Uterus (tissue), 4 donors: ENCODE results near the gene RPS25. TPM values are rescaled to one million over a fixed set of nuclear protein-coding genes. Genes with fewer than 3 reads are reported as not detected.

ENCODE experiments used
- DNase-seq, 2 donors: peaks; one replicate each; pipeline ENCODE4 v3.0.0-alpha.2; 2019 to 2020
- H3K27ac ChIP-seq, 2 donors: fragments of 200-600 bp; sonication (generic); 1 replicate in 1 of 2; 2 replicates in 1 of 2; pipeline ENCODE4 v1.5.1; 2016 to 2018
- H3K27me3 ChIP-seq, 2 donors: fragments of 200-600 bp; sonication (generic); one replicate each; pipeline ENCODE4 v1.5.1; 2018 to 2019; ENCODE audit warnings: control low read depth in 1 of 2
- H3K36me3 ChIP-seq, 2 donors: fragments of 200-600 bp; sonication (generic); one replicate each; pipeline ENCODE4 v1.5.1; 2019; ENCODE audit warnings: control low read depth in 1 of 2
- H3K4me1 ChIP-seq, 2 donors: fragments of 200-600 bp; sonication (generic); one replicate each; pipeline ENCODE4 v1.5.1; 2018 to 2019; ENCODE audit warnings: control low read depth in 1 of 2
- H3K4me3 ChIP-seq, 2 donors: fragments of 200-600 bp; sonication (generic); 1 replicate in 1 of 2; 2 replicates in 1 of 2; pipeline ENCODE4 v1.5.1; 2018 to 2019; ENCODE audit warnings: mild to moderate bottlenecking in 1 of 2
- H3K9me3 ChIP-seq, 2 donors: fragments of 200-600 bp; sonication (generic); one replicate each; pipeline ENCODE4 v1.5.1; 2019; ENCODE audit warnings: control low read depth in 1 of 2
- CTCF ChIP-seq, 4 experiments: fragments of 200-600 bp in 2 of 4; fragments of 450-650 bp in 2 of 4; sonication (generic) in 2 of 4; IDR thresholded peaks; one replicate each; pipeline ENCODE4 v1.5.1; 2016 to 2019; ENCODE audit warnings: antibody characterized with exemption in 4 of 4, mild to moderate bottlenecking in 2 of 4, moderate library complexity in 1 of 4
- POLR2A ChIP-seq, 2 donors: fragments of 450-650 bp; IDR thresholded peaks; one replicate each; pipeline ENCODE4 v1.6.1; 2016; ENCODE audit warnings: antibody characterized with exemption in 2 of 2, mild to moderate bottlenecking in 1 of 2, moderate library complexity in 1 of 2
- intact Hi-C: fragments of 100-400 bp; cut with DNase I; formaldehyde crosslinking; loops from one replicate; pipeline ENCODE4 v1.15.1; 2023; ENCODE audit warnings: low total_unique reads
- total RNA-seq, 4 donors: library from RNA; depleted of rRNA in 3 of 4; stranded (reverse); fragments of >200 nt in 3 of 4; gene quantifications; one replicate each; pipeline versions ENCODE4 v1.1.0 to v1.2.4, GENCODE V29; 2014 to 2023
- donor health status: DM: yes; HTN: yes; CAD: no.

RPS25 gene
- total RNA-seq, 4 donors from 2014 or later: 1,075 to 3,325 (median 1,649) TPM

GRCh38 chr11:119025978-119026766 lies 8.0 kb upstream of the RPS25 start:
- Histone ChIP-seq H3K27ac (no peak overlapping the region), H3K4me1 (peaks cover 0 to 3% of the 10 kb centered on the region in 2 donors), H3K4me3 (no peak overlapping the region), H3K36me3 (no peaks in the 10 kb centered on the region), H3K9me3 (no peaks in the 10 kb centered on the region), H3K27me3 (no peaks in the 10 kb centered on the region)
- DNase-seq: no peak
- intact Hi-C loops: no loop called here
- TF ChIP-seq CTCF (IDR thresholded peaks at IDR 0.05) (no peak), POLR2A (IDR thresholded peaks at IDR 0.05) (no peak)

DNA sequence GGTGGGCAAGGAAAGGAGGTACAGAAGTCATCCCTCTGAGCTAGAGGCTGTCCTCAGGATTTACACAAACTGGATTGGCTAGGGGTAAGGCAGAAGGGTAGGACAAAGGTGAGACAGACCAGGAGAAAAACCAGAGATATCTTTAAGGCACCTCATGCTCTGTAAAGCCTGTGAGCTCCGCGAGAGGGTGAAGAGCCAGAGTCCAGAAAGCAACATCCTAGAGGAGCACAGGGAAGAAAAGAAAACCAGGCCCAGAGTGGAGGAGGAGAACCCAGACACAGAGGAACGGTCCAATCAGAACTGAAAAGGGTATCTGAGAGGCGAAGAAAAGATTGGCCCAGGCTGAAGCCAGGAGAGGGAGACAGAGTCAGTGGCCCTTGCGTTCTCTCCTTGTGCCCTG lies 7.4 kb upstream of the RPS25 start:
- H3K27ac ChIP-seq: no peak overlapping the region
- H3K9me3 ChIP-seq: no peaks in the 10 kb centered on the region
- no peak for DNase-seq
- H3K4me3 ChIP-seq: no peak overlapping the region
- H3K36me3 ChIP-seq: no peaks in the 10 kb centered on the region
- intact Hi-C loops: no loop called here
- TF ChIP-seq POLR2A (IDR thresholded peaks at IDR 0.05) (no peak), CTCF (IDR thresholded peaks at IDR 0.05) (no peak)
- H3K4me1 ChIP-seq: peaks cover 4 to 6% of the 10 kb centered on the region in 2 donors
- no peaks in the 10 kb centered on the region for H3K27me3 ChIP-seq

- TF ChIP-seq POLR2A (IDR thresholded peaks at IDR 0.05): no peak
- H3K27me3 ChIP-seq: no peaks in the 10 kb centered on the region
- intact Hi-C loops: no loop called here
- no peaks in the 10 kb centered on the region for H3K36me3 ChIP-seq
- peaks cover 4 to 9% of the 10 kb centered on the region in 2 donors for H3K4me1 ChIP-seq
- peak overlapping the region in 1 of 2 donors; percentile 23 for H3K27ac ChIP-seq
- DNase-seq: no peak
- H3K9me3 ChIP-seq: no peaks in the 10 kb centered on the region
- H3K4me3 ChIP-seq: no peak overlapping the region
Observed at GRCh38 chr11:119025099-119025473, 6.9 kb upstream of the RPS25 start.

DNA sequence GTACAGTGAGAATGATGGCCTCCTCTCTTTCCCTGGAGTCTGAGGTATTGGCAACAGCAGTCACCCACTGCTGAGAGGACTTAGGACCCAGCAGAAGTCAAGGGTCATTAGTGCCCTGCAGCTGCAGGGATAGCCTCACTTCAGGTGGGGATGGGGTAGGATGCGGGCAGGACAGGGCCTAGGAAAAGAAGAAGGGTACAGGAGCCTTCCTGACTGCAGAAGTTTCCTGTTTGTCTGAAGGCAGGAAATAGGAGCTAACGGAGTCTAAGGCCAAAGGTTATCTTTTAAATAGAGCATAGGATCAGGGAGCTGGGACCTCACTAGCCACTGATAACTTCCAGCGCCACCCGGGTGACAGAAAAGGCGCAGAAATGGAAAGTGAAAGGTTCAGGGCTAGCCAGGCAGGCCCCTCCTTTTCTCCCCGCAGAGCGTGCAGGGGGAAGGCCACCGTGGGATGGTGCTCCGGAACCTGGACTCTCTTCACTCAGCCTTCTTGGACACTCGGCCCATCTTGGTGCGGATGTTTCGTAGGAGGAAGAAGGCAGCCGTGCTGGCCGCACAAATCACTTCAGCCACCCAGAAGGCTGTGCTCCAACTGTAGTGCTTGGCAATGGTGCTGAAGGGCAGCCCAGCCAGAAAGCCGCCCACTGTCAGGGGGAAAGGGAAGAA lies 6.4 kb upstream of the RPS25 start:
- Histone ChIP-seq H3K4me1 (peaks cover 4 to 13% of the 10 kb centered on the region in 2 donors), H3K4me3 (no peak overlapping the region), H3K27me3 (no peaks in the 10 kb centered on the region), H3K36me3 (no peaks in the 10 kb centered on the region), H3K27ac (peak overlapping the region in 1 of 2 donors; percentile 23), H3K9me3 (no peaks in the 10 kb centered on the region)
- intact Hi-C loops: no loop called here
- TF ChIP-seq CTCF (IDR thresholded peaks at IDR 0.05) (no peak), POLR2A (IDR thresholded peaks at IDR 0.05) (no peak)
- DNase-seq: no peak

DNA sequence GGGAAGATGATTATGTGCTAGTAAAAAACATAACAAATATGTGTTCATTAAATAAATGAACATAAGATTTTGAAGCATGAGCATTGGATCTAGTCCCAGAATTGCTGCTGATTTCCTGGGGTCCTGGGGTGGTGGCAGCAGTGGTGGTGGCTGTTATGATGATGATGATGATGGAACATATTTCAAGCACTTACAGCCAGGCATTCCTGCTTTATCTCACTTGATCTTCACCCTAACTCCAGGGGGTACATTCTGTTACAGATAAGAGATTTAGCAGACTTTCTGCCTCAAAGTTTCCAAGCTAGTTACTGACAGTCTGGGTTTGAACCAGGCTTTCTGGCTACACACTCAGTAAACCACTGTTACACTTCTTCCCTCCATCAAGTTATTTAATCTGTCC lies 5.6 kb upstream of the RPS25 start:
- TF ChIP-seq CTCF (IDR thresholded peaks at IDR 0.05): no peak
- no peak for TF ChIP-seq POLR2A (IDR thresholded peaks at IDR 0.05)
- no peaks in the 10 kb centered on the region for H3K27me3 ChIP-seq
- H3K27ac ChIP-seq: no peak overlapping the region
- no peaks in the 10 kb centered on the region for H3K36me3 ChIP-seq
- no peak for DNase-seq
- intact Hi-C loops: no loop called here
- no peaks in the 10 kb centered on the region for H3K9me3 ChIP-seq
- peaks cover 4 to 13% of the 10 kb centered on the region in 2 donors for H3K4me1 ChIP-seq
- no peak overlapping the region for H3K4me3 ChIP-seq
